Astrocyte of the cerebellum (primary cell): Measurements from ENCODE around the gene OR51A7.
A peak's percentile ranks its signal among the peaks of the same experiment; 100 is the strongest.

Source experiments
- DNase-seq: peaks from one replicate; pipeline ENCODE4 v3.0.0-alpha.2; 2011; ENCODE audit warnings: low read depth
- H3K4me3 ChIP-seq: 2 replicates; pipeline ENCODE4 v1.5.1; 2011; ENCODE audit warnings: mild to moderate bottlenecking, low read depth, low read length, moderate library complexity
- CTCF ChIP-seq: IDR thresholded peaks from 2 replicates; pipeline ENCODE4 v1.5.1; 2012; ENCODE audit warnings: low read length, low read depth, moderate library complexity, mild to moderate bottlenecking; ENCODE audit errors: missing control alignments
- in situ Hi-C: cut with HindIII; loops from 2 replicates; pipeline ENCODE4 v1.10.0; 2017; ENCODE audit warnings: low sequenced_read_pairs

Gene OR51A7

GRCh38 chr11:4881860-4882500 is 21.6 kb upstream of the OR51A7 start, which contains the start of gene OR51T1:
Gene OR51T1 (plus strand): TSS chr11:4881900. CDS start chr11:4881900, 0 bp downstream.
- no peak within 1 kb of the TSS for H3K4me3 ChIP-seq
- TF ChIP-seq CTCF = no peak
- in situ Hi-C loops = no loop called here
- peak; percentile 56 for DNase-seq

- no peak for TF ChIP-seq CTCF
- DNase-seq = no peak
- in situ Hi-C loops = no loop called here
- H3K4me3 ChIP-seq = no peak overlapping the region
Observed at GRCh38 chr11:4882543-4882942, 21.0 kb upstream of the OR51A7 start.

DNA sequence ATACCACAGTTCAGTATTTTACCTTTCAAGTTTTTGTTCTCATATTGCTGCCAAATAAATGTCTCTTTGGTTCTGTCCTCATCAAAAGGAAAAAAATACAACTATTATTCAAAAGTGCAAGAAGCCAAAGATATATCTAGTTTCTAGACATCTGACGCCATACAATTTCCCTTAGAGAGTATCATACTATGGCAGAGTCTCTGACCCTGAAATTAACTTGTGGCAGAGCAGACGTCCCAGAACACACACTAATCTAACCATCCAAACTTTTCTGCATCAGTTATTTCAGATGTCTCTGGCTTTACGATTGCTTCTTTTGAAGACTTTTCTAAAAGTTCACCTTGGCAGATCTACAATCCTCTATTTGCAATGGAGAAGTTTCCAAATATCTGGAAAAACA is 19.2 kb upstream of the OR51A7 start:
- DNase-seq = peak; percentile 75
- H3K4me3 ChIP-seq = no peak overlapping the region
- no peak for TF ChIP-seq CTCF
- in situ Hi-C loops = no loop called here

DNA sequence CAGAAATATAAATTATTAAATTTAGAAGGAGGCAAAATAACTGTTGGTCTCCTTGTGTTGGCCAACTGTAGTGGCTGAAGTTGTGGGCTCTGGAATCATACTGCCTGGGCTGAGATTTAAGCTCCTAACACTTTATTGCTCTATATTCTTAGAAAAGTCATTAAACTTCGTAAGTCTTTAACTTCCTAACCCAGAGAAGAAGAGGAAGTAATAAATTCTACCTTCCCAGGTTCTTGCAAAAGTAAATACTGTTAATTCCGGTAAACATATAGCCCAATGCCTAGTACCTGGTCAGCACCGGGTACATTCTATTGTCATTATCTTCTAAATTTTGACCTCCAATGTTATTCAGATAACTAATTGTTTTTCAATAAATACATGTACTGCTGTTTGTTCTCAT is 17.4 kb upstream of the OR51A7 start:
- DNase-seq = no peak
- no peak overlapping the region for H3K4me3 ChIP-seq
- no peak for TF ChIP-seq CTCF
- in situ Hi-C loops = no loop called here

DNA sequence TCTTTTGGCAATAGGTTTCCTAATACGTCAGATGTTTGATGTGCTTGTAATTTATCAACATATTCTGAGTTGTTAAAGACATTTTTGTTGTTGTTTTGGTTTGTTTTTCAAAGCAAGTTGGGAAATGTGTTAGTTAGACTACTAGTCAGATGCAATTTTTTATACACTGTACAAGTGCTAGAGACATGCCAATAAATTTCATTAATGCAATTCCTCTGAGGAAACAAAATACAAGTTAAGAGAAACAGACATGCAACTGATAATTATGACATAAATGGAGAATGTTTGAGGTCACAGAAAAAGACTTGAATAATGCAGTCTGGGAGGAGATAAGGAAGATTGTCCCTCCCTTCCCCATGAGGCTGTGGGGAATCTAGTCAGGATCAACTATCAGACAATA is 16.0 kb upstream of the OR51A7 start:
- no peak for TF ChIP-seq CTCF
- no peak for DNase-seq
- in situ Hi-C loops = no loop called here
- H3K4me3 ChIP-seq = no peak overlapping the region

- DNase-seq = no peak
- TF ChIP-seq CTCF = no peak
- H3K4me3 ChIP-seq = no peak overlapping the region
- in situ Hi-C loops = no loop called here
Observed at GRCh38 chr11:4890279-4890678, 13.3 kb upstream of the OR51A7 start.
